Measurements from ENCODE around the gene NVL.
"Not testable (repeated sequence)": the region's sequence is repeated elsewhere in the genome, so short reads cannot be mapped to it uniquely, and the experiment has no call there.

Gene NVL

GRCh38 chr1:224353975-224354925 is 24.3 kb upstream of the NVL start:
- H3K27me3 ChIP-seq (ENCODE audit: insufficient read depth, low read depth, severe bottlenecking) = no peaks in the 10 kb centered on the region
- H3K4me3 ChIP-seq (ENCODE audit: low read depth, low read length) = no peak overlapping the region
- no peaks in the 10 kb centered on the region for H3K36me3 ChIP-seq
- no peak for DNase-seq
- TF ChIP-seq CTCF (IDR thresholded peaks at IDR 0.05; ENCODE audit: low read depth, low read length) = no peak
- no peak overlapping the region for H3K27ac ChIP-seq
- no peaks in the 10 kb centered on the region for H3K9me3 ChIP-seq (ENCODE audit: severe bottlenecking)

GRCh38 chr1:224352436-224353085 is 22.6 kb upstream of the NVL start:
- H3K36me3 ChIP-seq; H3K4me3 ChIP-seq (ENCODE audit: low read depth, low read length); H3K27me3 ChIP-seq (ENCODE audit: insufficient read depth, low read depth, severe bottlenecking); H3K9me3 ChIP-seq (ENCODE audit: severe bottlenecking); H3K27ac ChIP-seq; DNase-seq: not testable (repeated sequence)

- not testable (repeated sequence) for H3K9me3 ChIP-seq (ENCODE audit: severe bottlenecking); H3K27me3 ChIP-seq (ENCODE audit: insufficient read depth, low read depth, severe bottlenecking)
Observed at GRCh38 chr1:224349716-224350115, 19.7 kb upstream of the NVL start.

GRCh38 chr1:224348137-224348536 is 18.2 kb upstream of the NVL start:
- DNase-seq = no peak
- Histone ChIP-seq H3K9me3 (ENCODE audit: severe bottlenecking) (no peaks in the 10 kb centered on the region), H3K27me3 (ENCODE audit: insufficient read depth, low read depth, severe bottlenecking) (no peaks in the 10 kb centered on the region), H3K27ac (no peak overlapping the region), H3K4me3 (ENCODE audit: low read depth, low read length) (no peak overlapping the region), H3K36me3 (no peaks in the 10 kb centered on the region)
- no peak for TF ChIP-seq CTCF (IDR thresholded peaks at IDR 0.05; ENCODE audit: low read depth, low read length)

More at GRCh38 chr1:224349716-224350115, 19.7 kb upstream of the NVL start:
- not testable (repeated sequence) for DNase-seq; H3K4me3 ChIP-seq (ENCODE audit: low read depth, low read length); H3K27ac ChIP-seq; H3K36me3 ChIP-seq

- H3K27ac ChIP-seq = no peak overlapping the region
- H3K36me3 ChIP-seq = no peaks in the 10 kb centered on the region
- H3K9me3 ChIP-seq (ENCODE audit: severe bottlenecking) = no peaks in the 10 kb centered on the region
- H3K4me3 ChIP-seq (ENCODE audit: low read depth, low read length) = no peak overlapping the region
- TF ChIP-seq CTCF (IDR thresholded peaks at IDR 0.05; ENCODE audit: low read depth, low read length) = no peak
- DNase-seq = no peak
- H3K27me3 ChIP-seq (ENCODE audit: insufficient read depth, low read depth, severe bottlenecking) = no peaks in the 10 kb centered on the region
Observed at GRCh38 chr1:224343679-224344078, 13.7 kb upstream of the NVL start.

- not testable (repeated sequence) for H3K36me3 ChIP-seq; H3K27me3 ChIP-seq (ENCODE audit: insufficient read depth, low read depth, severe bottlenecking); H3K9me3 ChIP-seq (ENCODE audit: severe bottlenecking)
- DNase-seq = peak; percentile 26
- peak overlapping the region; percentile 64 for H3K4me3 ChIP-seq (ENCODE audit: low read depth, low read length)
- H3K27ac ChIP-seq = peak overlapping the region; percentile 47; the same call in 1 of the 2 replicates
Observed at GRCh38 chr1:224340453-224341384, 10.7 kb upstream of the NVL start.

All from WERI-Rb-1 (cell line).